GM21423 (cell line): ENCODE measurements around the gene BRAT1.
A peak's percentile ranks its signal among the peaks of the same experiment; 100 is the strongest.
"Not testable (repeated sequence)": the region's sequence is repeated elsewhere in the genome, so short reads cannot be mapped to it uniquely, and the experiment has no call there.

Experiments used
- ATAC-seq: cut with Tn5 transposase; IDR thresholded peaks from one replicate; pipeline ENCODE4 v1.9.1; 2021; ENCODE audit warnings: mild to moderate bottlenecking, moderate library complexity; ENCODE audit not compliant: unreplicated experiment

BRAT1 gene

GRCh38 chr7:2555121-2556052, at the start of gene BRAT1:
Gene BRAT1, minus strand, starts transcription at chr7:2555524. Its CDS starts 1,093 bp downstream, at chr7:2554431.
- ATAC-seq, result peak; percentile 74

- ATAC-seq, result no peak
Measured at GRCh38 chr7:2604608-2605174, 49.4 kb upstream of the BRAT1 start.

GRCh38 chr7:2603044-2603965, 48.0 kb upstream of the BRAT1 start:
- no peak for ATAC-seq

GRCh38 chr7:2602406-2603043, 47.2 kb upstream of the BRAT1 start:
- ATAC-seq, result no peak

GRCh38 chr7:2601907-2602306, 46.6 kb upstream of the BRAT1 start:
- no peak for ATAC-seq

GRCh38 chr7:2601065-2601464, 45.7 kb upstream of the BRAT1 start:
- ATAC-seq, result no peak

- ATAC-seq, result no peak
Measured at GRCh38 chr7:2598154-2598823, 43.0 kb upstream of the BRAT1 start.

GRCh38 chr7:2597273-2597640, 41.9 kb upstream of the BRAT1 start:
- ATAC-seq, result no peak

- no peak for ATAC-seq
Measured at GRCh38 chr7:2596464-2597272, 41.3 kb upstream of the BRAT1 start.

- no peak for ATAC-seq
Measured at GRCh38 chr7:2595258-2595860, 40.0 kb upstream of the BRAT1 start.

GRCh38 chr7:2594599-2594998, 39.3 kb upstream of the BRAT1 start:
- ATAC-seq, result no peak

- no peak for ATAC-seq
Measured at GRCh38 chr7:2593036-2593727, 37.9 kb upstream of the BRAT1 start.

- no peak for ATAC-seq
Measured at GRCh38 chr7:2592375-2592865, 37.1 kb upstream of the BRAT1 start.

GRCh38 chr7:2589941-2590340, 34.6 kb upstream of the BRAT1 start:
- ATAC-seq, result not testable (repeated sequence)

- no peak for ATAC-seq
Measured at GRCh38 chr7:2589341-2589740, 34.0 kb upstream of the BRAT1 start.

GRCh38 chr7:2587778-2588177, 32.5 kb upstream of the BRAT1 start:
- ATAC-seq, result no peak

- ATAC-seq, result no peak
Measured at GRCh38 chr7:2587134-2587533, 31.8 kb upstream of the BRAT1 start.

GRCh38 chr7:2586326-2587020, 31.1 kb upstream of the BRAT1 start:
- no peak for ATAC-seq
